ENCODE results near the gene ZNF648. TPM values are rescaled to one million over a fixed set of nuclear protein-coding genes. Genes with fewer than 3 reads are reported as not detected.
A peak's percentile ranks its signal among the peaks of the same experiment; 100 is the strongest.

Gene ZNF648
- total RNA-seq, 2 donors from 2014 or later = not detected

GRCh38 chr1:182086620-182087019 is 25.1 kb upstream of the ZNF648 start:
- Mint-ChIP-seq H3K4me1 (ENCODE audit: low read depth in 2 of 2) (peaks cover 4 to 21% of the 10 kb centered on the region in 2 donors), H3K27me3 (no peaks in the 10 kb centered on the region), H3K36me3 (no peaks in the 10 kb centered on the region), H3K9me3 (no peaks in the 10 kb centered on the region), H3K4me3 (no peak overlapping the region), H3K27ac (no peak overlapping the region)
- ATAC-seq (no peak), DNase-seq (ENCODE audit: low spot score) (no peak)

GRCh38 chr1:182086136-182086535 is 24.6 kb upstream of the ZNF648 start:
- no peaks in the 10 kb centered on the region for H3K9me3 Mint-ChIP-seq
- H3K4me3 Mint-ChIP-seq = no peak overlapping the region
- H3K27me3 Mint-ChIP-seq = no peaks in the 10 kb centered on the region
- no peak for DNase-seq (ENCODE audit: low spot score)
- ATAC-seq = no peak
- H3K4me1 Mint-ChIP-seq (ENCODE audit: low read depth in 2 of 2) = peaks cover 4 to 21% of the 10 kb centered on the region in 2 donors
- no peak overlapping the region for H3K27ac Mint-ChIP-seq
- H3K36me3 Mint-ChIP-seq = no peaks in the 10 kb centered on the region

- no peak for DNase-seq (ENCODE audit: low spot score)
- no peak for ATAC-seq
- no peak overlapping the region for H3K27ac Mint-ChIP-seq
- H3K4me1 Mint-ChIP-seq (ENCODE audit: low read depth in 2 of 2) = peaks cover 4 to 21% of the 10 kb centered on the region in 2 donors
- H3K27me3 Mint-ChIP-seq = no peaks in the 10 kb centered on the region
- no peaks in the 10 kb centered on the region for H3K9me3 Mint-ChIP-seq
- H3K4me3 Mint-ChIP-seq = no peak overlapping the region
- H3K36me3 Mint-ChIP-seq = no peaks in the 10 kb centered on the region
Observed at GRCh38 chr1:182085726-182086125, 24.2 kb upstream of the ZNF648 start.

- peaks cover 4 to 21% of the 10 kb centered on the region in 2 donors for H3K4me1 Mint-ChIP-seq (ENCODE audit: low read depth in 2 of 2)
- no peak overlapping the region for H3K4me3 Mint-ChIP-seq
- H3K9me3 Mint-ChIP-seq = no peaks in the 10 kb centered on the region
- DNase-seq (ENCODE audit: low spot score) (peak; percentile 64), ATAC-seq (peak; percentile 83 to 87)
- H3K27me3 Mint-ChIP-seq = no peaks in the 10 kb centered on the region
- no peak overlapping the region for H3K27ac Mint-ChIP-seq
- no peaks in the 10 kb centered on the region for H3K36me3 Mint-ChIP-seq
Observed at GRCh38 chr1:182084487-182085316, 23.2 kb upstream of the ZNF648 start.

GRCh38 chr1:182083851-182084486 is 22.5 kb upstream of the ZNF648 start:
- Mint-ChIP-seq H3K4me3 (no peak overlapping the region), H3K9me3 (no peaks in the 10 kb centered on the region), H3K36me3 (no peaks in the 10 kb centered on the region), H3K27ac (no peak overlapping the region), H3K27me3 (no peaks in the 10 kb centered on the region), H3K4me1 (ENCODE audit: low read depth in 2 of 2) (peaks cover 4 to 21% of the 10 kb centered on the region in 2 donors)
- no peak for DNase-seq (ENCODE audit: low spot score)
- ATAC-seq = no peak

- DNase-seq (ENCODE audit: low spot score) = no peak
- no peak overlapping the region for H3K27ac Mint-ChIP-seq
- no peaks in the 10 kb centered on the region for H3K27me3 Mint-ChIP-seq
- no peak overlapping the region for H3K4me3 Mint-ChIP-seq
- H3K9me3 Mint-ChIP-seq = no peaks in the 10 kb centered on the region
- peaks cover 4 to 7% of the 10 kb centered on the region in 2 donors for H3K4me1 Mint-ChIP-seq (ENCODE audit: low read depth in 2 of 2)
- H3K36me3 Mint-ChIP-seq = no peaks in the 10 kb centered on the region
- no peak for ATAC-seq
Observed at GRCh38 chr1:182080955-182081582, 19.6 kb upstream of the ZNF648 start.

- H3K4me3 Mint-ChIP-seq = no peak overlapping the region
- peaks cover 4 to 6% of the 10 kb centered on the region in 2 donors for H3K4me1 Mint-ChIP-seq (ENCODE audit: low read depth in 2 of 2)
- no peak overlapping the region for H3K27ac Mint-ChIP-seq
- H3K9me3 Mint-ChIP-seq = no peaks in the 10 kb centered on the region
- ATAC-seq (no peak), DNase-seq (ENCODE audit: low spot score) (no peak)
- H3K36me3 Mint-ChIP-seq = no peaks in the 10 kb centered on the region
- H3K27me3 Mint-ChIP-seq = no peaks in the 10 kb centered on the region
Observed at GRCh38 chr1:182080040-182080439, 18.5 kb upstream of the ZNF648 start.

GRCh38 chr1:182071924-182072323 is 10.4 kb upstream of the ZNF648 start:
- no peak for DNase-seq (ENCODE audit: low spot score)
- H3K36me3 Mint-ChIP-seq = no peaks in the 10 kb centered on the region
- H3K4me1 Mint-ChIP-seq (ENCODE audit: low read depth in 2 of 2) = no peaks in the 10 kb centered on the region
- H3K4me3 Mint-ChIP-seq = no peak overlapping the region
- ATAC-seq = no peak
- no peaks in the 10 kb centered on the region for H3K9me3 Mint-ChIP-seq
- no peak overlapping the region for H3K27ac Mint-ChIP-seq
- peaks cover 0 to 9% of the 10 kb centered on the region in 2 donors for H3K27me3 Mint-ChIP-seq

- peaks cover 5 to 15% of the 10 kb centered on the region in 2 donors for H3K27me3 Mint-ChIP-seq
- H3K27ac Mint-ChIP-seq = no peak overlapping the region
- ATAC-seq = peak in 1 of 2 donors; percentile 44
- no peak for DNase-seq (ENCODE audit: low spot score)
- no peaks in the 10 kb centered on the region for H3K36me3 Mint-ChIP-seq
- H3K9me3 Mint-ChIP-seq = no peaks in the 10 kb centered on the region
- no peaks in the 10 kb centered on the region for H3K4me1 Mint-ChIP-seq (ENCODE audit: low read depth in 2 of 2)
- H3K4me3 Mint-ChIP-seq = no peak overlapping the region
Observed at GRCh38 chr1:182069028-182069466, 7.5 kb upstream of the ZNF648 start.

- H3K27ac Mint-ChIP-seq = no peak overlapping the region
- no peaks in the 10 kb centered on the region for H3K4me1 Mint-ChIP-seq (ENCODE audit: low read depth in 2 of 2)
- H3K27me3 Mint-ChIP-seq = peaks cover 20 to 22% of the 10 kb centered on the region in 2 donors
- H3K9me3 Mint-ChIP-seq = no peaks in the 10 kb centered on the region
- H3K36me3 Mint-ChIP-seq = no peaks in the 10 kb centered on the region
- H3K4me3 Mint-ChIP-seq = no peak overlapping the region
- ATAC-seq (no peak), DNase-seq (ENCODE audit: low spot score) (no peak)
Observed at GRCh38 chr1:182066934-182067333, 5.4 kb upstream of the ZNF648 start.

GRCh38 chr1:182065126-182065845 is 3.8 kb upstream of the ZNF648 start:
- Mint-ChIP-seq H3K9me3 (no peaks in the 10 kb centered on the region), H3K27me3 (peaks cover 33 to 37% of the 10 kb centered on the region in 2 donors)

GRCh38 chr1:182064611-182065010 is 3.1 kb upstream of the ZNF648 start:
- Mint-ChIP-seq H3K9me3 (no peaks in the 10 kb centered on the region), H3K36me3 (no peaks in the 10 kb centered on the region), H3K27me3 (peaks cover 33 to 40% of the 10 kb centered on the region in 2 donors), H3K4me3 (no peak overlapping the region), H3K27ac (no peak overlapping the region), H3K4me1 (ENCODE audit: low read depth in 2 of 2) (no peaks in the 10 kb centered on the region)
- ATAC-seq (no peak), DNase-seq (ENCODE audit: low spot score) (no peak)

More at GRCh38 chr1:182065126-182065845, 3.8 kb upstream of the ZNF648 start:
- ATAC-seq (no peak), DNase-seq (ENCODE audit: low spot score) (no peak)
- H3K27ac Mint-ChIP-seq = no peak overlapping the region
- H3K4me3 Mint-ChIP-seq = no peak overlapping the region
- no peaks in the 10 kb centered on the region for H3K4me1 Mint-ChIP-seq (ENCODE audit: low read depth in 2 of 2)
- H3K36me3 Mint-ChIP-seq = no peaks in the 10 kb centered on the region

GRCh38 chr1:182062223-182062622 is 711 bp upstream of the ZNF648 start:
- no peaks in the 10 kb centered on the region for H3K9me3 Mint-ChIP-seq
- H3K27me3 Mint-ChIP-seq = peaks cover 34 to 47% of the 10 kb centered on the region in 2 donors
- H3K4me3 Mint-ChIP-seq = no peak overlapping the region
- no peaks in the 10 kb centered on the region for H3K4me1 Mint-ChIP-seq (ENCODE audit: low read depth in 2 of 2)
- no peaks in the 10 kb centered on the region for H3K36me3 Mint-ChIP-seq
- DNase-seq (ENCODE audit: low spot score) = no peak
- H3K27ac Mint-ChIP-seq = no peak overlapping the region
- no peak for ATAC-seq

All from natural killer cell treated with Interleukin-12 subunit alpha and Interleukin-12 subunit beta and Interleukin-15 and Interleukin-18, amount 100 ng/mL, for 72 hours (primary cell).